Measurements from ENCODE around the gene TAF11L14.

DNA sequence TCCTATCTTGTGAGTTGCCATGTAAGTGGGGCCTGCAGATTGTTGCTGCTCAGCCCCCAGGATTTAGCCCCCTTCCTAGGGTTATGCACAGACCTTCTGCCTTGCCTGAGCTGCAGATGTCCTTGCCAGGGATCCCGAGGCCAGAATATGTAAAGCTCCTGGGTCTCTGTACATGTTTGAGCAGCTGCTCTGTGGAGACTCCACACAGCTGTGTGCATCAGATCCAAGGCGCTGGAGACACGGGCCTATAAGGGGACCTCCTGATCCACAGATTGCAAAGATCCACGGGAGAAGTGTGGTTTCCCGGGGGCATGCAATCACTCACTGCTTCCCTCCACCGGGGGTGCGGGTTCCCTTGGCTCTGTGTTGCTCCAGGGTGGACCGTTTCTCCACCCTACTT, 28.9 kb downstream of the TAF11L14 start:
- TF ChIP-seq, protein P1, sequence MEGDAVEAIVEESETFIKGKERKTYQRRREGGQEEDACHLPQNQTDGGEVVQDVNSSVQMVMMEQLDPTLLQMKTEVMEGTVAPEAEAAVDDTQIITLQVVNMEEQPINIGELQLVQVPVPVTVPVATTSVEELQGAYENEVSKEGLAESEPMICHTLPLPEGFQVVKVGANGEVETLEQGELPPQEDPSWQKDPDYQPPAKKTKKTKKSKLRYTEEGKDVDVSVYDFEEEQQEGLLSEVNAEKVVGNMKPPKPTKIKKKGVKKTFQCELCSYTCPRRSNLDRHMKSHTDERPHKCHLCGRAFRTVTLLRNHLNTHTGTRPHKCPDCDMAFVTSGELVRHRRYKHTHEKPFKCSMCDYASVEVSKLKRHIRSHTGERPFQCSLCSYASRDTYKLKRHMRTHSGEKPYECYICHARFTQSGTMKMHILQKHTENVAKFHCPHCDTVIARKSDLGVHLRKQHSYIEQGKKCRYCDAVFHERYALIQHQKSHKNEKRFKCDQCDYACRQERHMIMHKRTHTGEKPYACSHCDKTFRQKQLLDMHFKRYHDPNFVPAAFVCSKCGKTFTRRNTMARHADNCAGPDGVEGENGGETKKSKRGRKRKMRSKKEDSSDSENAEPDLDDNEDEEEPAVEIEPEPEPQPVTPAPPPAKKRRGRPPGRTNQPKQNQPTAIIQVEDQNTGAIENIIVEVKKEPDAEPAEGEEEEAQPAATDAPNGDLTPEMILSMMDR (IDR thresholded peaks at IDR 0.05): no peak
- no peak for TF ChIP-seq POLR2A (IDR thresholded peaks at IDR 0.05)

All from lower leg skin (tissue), 3 donors.